Left lung (tissue), 10 donors: Measurements from ENCODE around the gene SLC26A2. TPM values are rescaled to one million over a fixed set of nuclear protein-coding genes. Genes with fewer than 3 reads are reported as not detected.

Experiments used
- ATAC-seq: fragments of 200-7000 bp; cut with Tn5 transposase; one replicate; pipeline ENCODE4 v1.9.1; 2020; ENCODE audit warnings: moderate library complexity
- DNase-seq, 4 donors: peaks; one replicate each; pipeline ENCODE4 v3.0.0-alpha.2; 2013 to 2020
- H3K27ac ChIP-seq, 2 donors: fragments of 200-600 bp; sonication (generic) in 1 of 2; one replicate each; pipeline versions ENCODE4 v1.5.0 to v1.8.0; 2020 to 2021
- H3K27me3 ChIP-seq, 2 donors: fragments of 200-600 bp; sonication (generic) in 1 of 2; one replicate each; pipeline versions ENCODE4 v1.5.0 to v1.8.0; 2020 to 2021
- H3K36me3 ChIP-seq, 2 donors: fragments of 200-600 bp; sonication (generic) in 1 of 2; one replicate each; pipeline versions ENCODE4 v1.5.0 to v1.8.0; 2020 to 2021
- H3K4me1 ChIP-seq, 2 donors: fragments of 200-600 bp; one replicate each; pipeline ENCODE4 v1.8.0; 2021
- H3K4me3 ChIP-seq, 2 donors: fragments of 200-600 bp; sonication (generic) in 1 of 2; one replicate each; pipeline versions ENCODE4 v1.5.0 to v1.8.0; 2020 to 2021; ENCODE audit warnings: mild to moderate bottlenecking in 1 of 2
- H3K9me3 ChIP-seq, 2 donors: fragments of 200-600 bp; sonication (generic) in 1 of 2; one replicate each; pipeline versions ENCODE4 v1.5.0 to v1.8.0; 2020 to 2021
- CTCF ChIP-seq, 2 donors: fragments of 200-600 bp; sonication (generic) in 1 of 2; IDR thresholded peaks; one replicate each; pipeline versions ENCODE4 v1.5.0 to v1.8.0; 2021; ENCODE audit warnings: antibody characterized with exemption in 2 of 2
- intact Hi-C, 2 donors: fragments of 100-400 bp; cut with DNase I; formaldehyde crosslinking; loops; one replicate each; pipeline versions ENCODE4 v1.11.2 to v1.14.2; 2022
- polyA plus RNA-seq, 6 donors: library from polyadenylated mRNA; unstranded; fragments of 120-200 nt; gene quantifications; one replicate each; pipeline ENCODE4 v1.2.1, GENCODE V29; 2013; ENCODE audit not compliant: insufficient read length in 6 of 6
- total RNA-seq, 2 donors: library from RNA; stranded (reverse); fragmentation: NEBNext Ultra II Directional; extraction: Animal tissue kit (Norgen Biotek cat#: 25700); gene quantifications; one replicate each; pipeline ENCODE4 v1.2.1, GENCODE V29; 2021
- donor health status: DM: no; HTN: yes; CAD: no.
- donor health status: DM: no; HTN: no; CAD: no.

SLC26A2 gene
- total and polyA plus RNA-seq, 8 donors: 14.3 to 23.6 (median 21.6) TPM

GRCh38 chr5:149921597-149921996, 39.0 kb upstream of the SLC26A2 start:
- Histone ChIP-seq H3K4me1 (no peaks in the 10 kb centered on the region), H3K4me3 (no peak overlapping the region), H3K36me3 (no peaks in the 10 kb centered on the region), H3K27ac (no peak overlapping the region), H3K9me3 (no peaks in the 10 kb centered on the region), H3K27me3 (no peaks in the 10 kb centered on the region)
- no peak for TF ChIP-seq CTCF (IDR thresholded peaks at IDR 0.05)
- DNase-seq: no peak
- ATAC-seq: no peak
- intact Hi-C loops: no loop called here

GRCh38 chr5:149922950-149923349, 37.6 kb upstream of the SLC26A2 start:
- no peak for DNase-seq
- Histone ChIP-seq H3K27ac (no peak overlapping the region), H3K4me3 (no peak overlapping the region), H3K36me3 (no peaks in the 10 kb centered on the region), H3K4me1 (no peaks in the 10 kb centered on the region), H3K9me3 (no peaks in the 10 kb centered on the region), H3K27me3 (no peaks in the 10 kb centered on the region)
- intact Hi-C loops: no loop called here
- TF ChIP-seq CTCF (IDR thresholded peaks at IDR 0.05): no peak
- ATAC-seq: no peak

DNA sequence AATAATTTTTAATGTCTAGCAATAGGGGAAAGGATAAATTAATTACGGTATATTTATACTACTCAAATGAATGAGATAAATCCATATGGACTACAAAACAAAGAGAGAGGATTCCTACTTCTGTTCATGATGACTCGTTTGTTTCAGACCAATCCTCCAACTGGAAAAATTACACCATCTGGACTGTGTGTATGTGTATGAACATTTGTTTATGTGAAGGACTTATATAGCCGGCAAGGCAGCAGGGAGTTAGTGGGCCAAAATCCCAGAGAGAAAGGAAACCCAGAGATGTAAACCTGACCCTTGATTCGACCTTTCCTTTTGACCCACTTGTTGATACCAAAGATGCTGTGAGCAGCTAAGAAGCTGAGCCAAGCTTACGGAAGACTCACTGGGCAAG, 36.1 kb upstream of the SLC26A2 start:
- no peak overlapping the region for H3K27ac ChIP-seq
- H3K36me3 ChIP-seq: no peaks in the 10 kb centered on the region
- no peaks in the 10 kb centered on the region for H3K9me3 ChIP-seq
- H3K27me3 ChIP-seq: no peaks in the 10 kb centered on the region
- DNase-seq (peak in 1 of 4 donors; percentile 34), ATAC-seq (no peak)
- no peak for TF ChIP-seq CTCF (IDR thresholded peaks at IDR 0.05)
- intact Hi-C loops: no loop called here
- H3K4me1 ChIP-seq: no peaks in the 10 kb centered on the region
- no peak overlapping the region for H3K4me3 ChIP-seq

GRCh38 chr5:149930043-149930748, 30.4 kb upstream of the SLC26A2 start:
- H3K36me3 ChIP-seq: no peaks in the 10 kb centered on the region
- no peak overlapping the region for H3K4me3 ChIP-seq
- DNase-seq: peak in 2 of 4 donors; percentile 66 to 75
- ATAC-seq: no peak
- peaks cover 0 to 6% of the 10 kb centered on the region in 2 donors for H3K27me3 ChIP-seq
- H3K4me1 ChIP-seq: peaks cover 0 to 2% of the 10 kb centered on the region in 2 donors
- intact Hi-C loops: no loop called here
- TF ChIP-seq CTCF (IDR thresholded peaks at IDR 0.05): no peak
- H3K9me3 ChIP-seq: no peaks in the 10 kb centered on the region
- no peak overlapping the region for H3K27ac ChIP-seq

DNA sequence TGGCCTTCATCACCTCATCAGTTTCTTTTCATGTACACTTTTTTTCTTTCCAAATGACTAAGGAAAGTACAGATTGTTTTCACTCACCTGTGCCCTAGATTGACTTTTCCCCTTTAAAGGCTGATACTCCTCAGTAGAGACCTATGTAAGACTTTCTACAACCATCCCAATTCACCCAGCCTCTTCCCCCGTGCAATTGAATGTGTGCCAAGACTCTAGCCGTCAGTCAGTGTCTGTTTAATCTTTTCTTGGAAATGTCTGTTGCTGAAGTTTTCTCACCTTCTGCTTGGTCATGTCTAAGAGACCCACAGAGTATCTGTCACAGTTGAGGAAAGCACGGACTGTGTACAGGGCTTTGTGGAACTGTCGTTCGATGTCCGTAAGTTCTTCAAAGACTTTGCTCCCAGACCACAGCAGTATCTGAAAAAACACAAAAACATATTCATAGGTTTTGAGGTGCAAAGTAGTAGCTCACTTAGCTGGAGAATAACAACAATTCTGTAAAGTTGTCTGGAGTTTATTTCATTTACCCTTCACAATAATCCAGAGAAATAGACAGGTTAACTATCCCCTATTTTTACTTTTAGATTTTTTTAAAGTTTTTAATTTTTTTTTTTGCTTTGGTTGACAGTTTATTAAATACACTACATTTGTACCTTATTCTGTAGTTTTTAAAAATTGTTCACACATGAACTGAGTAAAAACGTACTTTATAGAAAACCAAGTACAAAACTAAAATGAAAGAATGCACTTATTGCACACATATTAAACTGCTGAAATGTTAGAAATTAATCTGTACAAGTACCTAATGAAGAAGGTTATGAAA, 29.6 kb upstream of the SLC26A2 start:
- TF ChIP-seq CTCF (IDR thresholded peaks at IDR 0.05): no peak
- Histone ChIP-seq H3K27ac (no peak overlapping the region), H3K4me3 (no peak overlapping the region), H3K9me3 (no peaks in the 10 kb centered on the region), H3K4me1 (peaks cover 0 to 2% of the 10 kb centered on the region in 2 donors), H3K36me3 (no peaks in the 10 kb centered on the region), H3K27me3 (peaks cover 0 to 6% of the 10 kb centered on the region in 2 donors)
- DNase-seq (no peak), ATAC-seq (no peak)
- intact Hi-C loops: no loop called here
